ENCODE data around the gene UNC13A.

UNC13A gene

GRCh38 chr19:17703824-17704463 lies 15.8 kb upstream of the UNC13A start:
- no peak for DNase-seq

- DNase-seq: no peak
Observed at GRCh38 chr19:17695198-17695597, 7.0 kb upstream of the UNC13A start.

DNA sequence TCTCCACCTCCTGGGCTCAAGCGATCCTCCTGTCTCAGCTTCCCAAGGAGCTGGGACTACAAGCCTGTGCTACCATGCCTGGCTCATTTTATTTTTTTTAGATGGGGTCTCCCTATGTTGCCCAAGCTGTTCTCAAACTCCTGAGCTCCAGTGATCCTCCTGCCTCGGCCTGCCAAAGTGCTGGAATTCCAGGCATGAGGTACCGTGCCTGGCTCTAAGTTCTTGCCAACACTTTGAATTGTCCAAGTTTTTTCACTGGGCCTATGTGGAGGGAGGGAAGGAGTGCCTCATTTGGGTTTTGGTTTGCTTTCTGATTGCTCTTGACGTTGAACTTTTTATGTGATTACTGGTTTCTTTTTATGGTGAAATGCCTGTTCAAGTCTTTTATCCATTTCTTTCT lies 4.4 kb upstream of the UNC13A start:
- no peak for DNase-seq

- no peak for DNase-seq
Observed at GRCh38 chr19:17688853-17689595, 870 bp upstream of the UNC13A start.

DNA sequence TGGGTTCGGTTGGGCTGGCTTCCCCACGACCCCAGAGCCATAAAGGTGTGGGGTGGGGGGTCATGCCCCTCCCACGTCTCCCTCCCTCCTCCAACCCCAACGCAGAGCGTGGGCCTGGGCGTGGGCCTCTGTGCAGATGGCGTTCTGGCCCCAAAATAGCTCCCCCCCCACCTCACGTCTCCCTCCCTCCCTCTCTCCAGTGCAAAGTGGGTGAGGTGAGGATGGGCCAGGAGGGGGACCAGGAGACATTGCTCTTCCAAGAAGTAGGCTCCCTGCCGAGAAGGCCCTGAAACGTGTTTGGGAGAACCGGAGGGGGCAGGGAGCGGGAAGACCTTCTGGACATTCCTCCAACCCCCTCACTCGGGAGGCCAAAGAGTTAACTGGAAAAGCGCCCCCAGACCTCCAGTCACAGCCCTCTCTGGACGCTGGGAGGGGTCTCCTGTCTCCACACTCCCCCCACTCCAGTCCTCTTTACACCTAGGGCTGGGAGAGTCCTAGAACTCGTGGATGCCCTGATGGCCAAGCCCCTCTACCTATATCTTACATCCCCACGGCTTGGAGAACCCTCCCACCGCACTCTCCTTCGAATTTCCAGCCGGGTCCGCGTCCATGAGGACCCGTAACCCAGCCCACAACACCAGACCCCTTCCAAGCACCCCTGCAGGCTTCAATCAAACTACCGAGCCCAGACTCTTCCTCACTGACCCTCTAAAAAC lies 855 bp downstream of the UNC13A start:
- DNase-seq: no peak

GRCh38 chr19:17686592-17687024 lies 1.5 kb downstream of the UNC13A start:
- no peak for DNase-seq

- DNase-seq: no peak
Observed at GRCh38 chr19:17686023-17686521, 2.1 kb downstream of the UNC13A start.

DNA sequence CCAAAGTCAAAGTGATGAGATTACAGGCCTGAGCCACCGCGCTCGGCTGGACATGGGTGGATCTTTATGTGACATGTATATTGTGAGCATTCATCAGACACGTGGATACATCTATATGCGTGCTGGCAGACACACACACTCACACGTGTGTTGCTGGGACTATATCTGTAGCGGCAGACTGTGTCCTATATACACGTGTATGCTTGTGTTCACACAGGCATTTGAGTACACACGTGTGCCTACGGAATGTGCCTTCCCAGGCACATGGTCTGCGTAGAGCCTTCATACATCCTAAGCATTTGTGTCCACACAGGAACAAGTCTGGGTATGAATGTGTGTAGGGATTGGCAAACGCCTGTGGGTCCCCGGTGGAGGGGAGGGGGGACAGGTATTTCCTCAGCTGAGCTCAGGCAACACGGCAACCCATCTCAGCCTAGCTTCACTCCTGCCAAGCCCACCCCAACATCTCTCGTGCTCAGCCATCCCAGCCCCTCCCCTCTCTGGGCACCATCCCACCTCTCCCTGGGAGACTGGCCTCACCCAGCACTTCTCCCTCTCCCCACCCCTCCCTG lies 2.6 kb downstream of the UNC13A start:
- no peak for DNase-seq

DNA sequence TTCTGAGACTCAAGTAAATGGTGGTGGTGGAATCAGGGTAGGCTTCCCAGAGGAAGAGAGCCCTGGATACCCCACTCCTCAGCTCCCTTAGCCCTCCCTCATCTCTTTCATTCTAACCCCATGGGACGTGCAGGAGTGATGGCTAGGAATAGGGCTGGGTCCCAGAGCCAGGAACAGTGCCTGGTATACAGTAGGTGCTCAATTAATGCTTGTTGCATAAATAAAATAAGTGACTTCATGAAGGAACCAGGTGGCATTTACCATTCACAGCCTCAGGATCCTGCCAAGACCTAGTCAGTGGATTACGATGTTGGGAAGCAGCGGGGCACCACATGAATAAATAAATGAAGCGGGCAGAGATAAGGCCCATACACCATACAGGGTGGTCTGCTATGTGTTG lies 3.9 kb downstream of the UNC13A start:
- no peak for DNase-seq

DNA sequence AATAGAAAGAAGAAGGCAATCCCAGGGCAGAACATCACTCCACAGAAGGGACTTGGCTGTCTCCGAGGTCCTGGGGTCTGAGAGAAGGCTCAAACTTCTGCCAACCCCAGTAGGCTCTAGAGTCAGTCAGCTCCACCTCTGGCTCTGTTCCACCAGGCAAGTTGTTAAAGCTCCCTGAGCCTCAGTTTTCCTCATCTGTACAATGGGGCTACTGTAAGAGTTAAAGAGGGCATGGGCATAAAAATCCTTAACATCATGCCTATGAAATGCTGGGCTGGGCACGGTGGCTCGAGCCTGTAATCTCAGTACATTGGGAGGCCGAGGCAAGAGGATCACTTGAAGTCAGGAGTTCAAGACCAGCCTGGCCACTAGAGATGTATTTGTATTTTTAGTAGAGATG lies 5.1 kb downstream of the UNC13A start:
- DNase-seq: no peak

DNA sequence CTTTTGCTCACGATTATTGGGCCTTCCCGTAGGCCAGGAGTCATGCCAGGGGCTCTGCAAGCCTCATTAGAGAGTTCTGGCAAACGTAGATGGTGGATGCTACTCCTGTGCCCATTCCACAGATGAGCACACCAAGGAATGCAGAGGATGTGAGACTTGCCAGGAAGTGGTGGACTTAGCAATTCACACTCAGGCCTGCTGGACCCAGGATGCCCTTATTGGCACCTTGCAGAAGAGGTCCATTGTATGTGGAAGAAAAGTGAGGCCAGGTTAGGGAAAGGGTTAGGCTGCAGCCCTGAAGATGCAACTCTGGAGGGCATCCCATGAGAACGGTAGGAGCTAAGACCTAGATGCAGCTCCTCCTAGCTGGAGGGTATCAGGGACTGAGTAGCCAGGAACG lies 5.9 kb downstream of the UNC13A start:
- no peak for DNase-seq

DNA sequence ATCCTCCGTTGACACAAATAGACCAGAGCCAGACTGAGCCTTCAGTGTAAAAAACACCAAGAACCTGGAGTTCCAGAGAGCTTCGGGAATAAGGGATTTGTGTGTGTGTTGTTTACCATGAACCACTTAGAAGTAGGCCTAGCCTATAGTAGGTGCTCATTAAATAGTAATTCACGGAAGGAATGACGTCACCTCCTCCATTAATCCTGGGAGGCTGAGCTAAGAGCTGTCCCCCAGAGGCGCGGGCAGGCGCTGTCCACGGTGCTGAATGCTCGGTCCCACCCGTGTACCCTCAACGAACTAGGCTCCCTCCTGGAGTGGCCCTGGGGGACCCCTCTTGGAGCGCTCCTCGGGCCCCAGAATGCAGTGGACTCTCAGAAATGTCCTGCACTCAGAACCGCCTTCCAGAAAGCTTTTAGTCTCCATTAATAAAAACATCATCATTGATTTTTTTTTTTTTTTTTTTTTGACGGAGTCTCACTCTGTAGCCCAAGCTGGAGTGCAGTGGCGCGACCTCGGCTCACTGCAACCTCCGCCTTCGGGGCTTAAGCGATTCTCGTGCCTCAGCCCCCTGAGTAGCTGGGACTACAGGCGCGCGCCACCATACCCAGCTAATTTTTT lies 6.5 kb downstream of the UNC13A start:
- no peak for DNase-seq

- no peak for DNase-seq
Observed at GRCh38 chr19:17680230-17680722, 7.9 kb downstream of the UNC13A start.

DNA sequence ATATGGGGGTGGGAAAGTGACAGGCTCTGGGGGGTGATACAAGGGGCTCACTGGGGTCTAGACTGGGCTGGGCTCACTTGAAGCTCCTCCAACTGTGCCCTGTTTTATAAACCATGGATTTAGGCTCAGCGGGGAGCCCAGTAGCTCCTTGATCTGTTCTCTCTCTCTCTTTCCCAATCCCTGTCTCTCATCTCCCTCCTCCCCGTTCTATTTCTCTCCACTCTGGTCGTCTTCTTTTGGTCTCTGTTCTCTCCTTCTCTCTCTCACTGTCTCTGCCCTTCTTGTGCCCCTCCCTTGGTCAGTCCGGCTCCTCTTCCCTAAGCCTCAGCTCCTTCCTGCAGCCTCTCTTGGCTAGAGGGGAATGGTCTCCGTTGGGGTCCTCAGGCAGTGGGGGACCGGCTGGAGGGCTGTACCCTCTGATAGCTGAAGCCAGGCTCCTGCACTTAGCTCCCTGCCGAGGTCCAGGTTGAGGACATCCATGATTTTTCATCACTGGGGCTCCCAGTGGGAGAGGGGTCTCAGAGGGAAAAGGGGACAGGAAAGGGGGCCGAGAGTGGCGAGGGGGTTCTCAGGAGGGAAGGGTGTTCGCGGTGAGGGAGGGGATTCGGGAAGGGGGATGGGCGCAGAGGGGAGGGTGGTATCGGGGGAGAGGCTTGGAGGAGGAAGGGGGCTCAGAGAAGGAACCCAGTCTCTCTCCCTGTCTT lies 8.5 kb downstream of the UNC13A start:
- DNase-seq: no peak

DNA sequence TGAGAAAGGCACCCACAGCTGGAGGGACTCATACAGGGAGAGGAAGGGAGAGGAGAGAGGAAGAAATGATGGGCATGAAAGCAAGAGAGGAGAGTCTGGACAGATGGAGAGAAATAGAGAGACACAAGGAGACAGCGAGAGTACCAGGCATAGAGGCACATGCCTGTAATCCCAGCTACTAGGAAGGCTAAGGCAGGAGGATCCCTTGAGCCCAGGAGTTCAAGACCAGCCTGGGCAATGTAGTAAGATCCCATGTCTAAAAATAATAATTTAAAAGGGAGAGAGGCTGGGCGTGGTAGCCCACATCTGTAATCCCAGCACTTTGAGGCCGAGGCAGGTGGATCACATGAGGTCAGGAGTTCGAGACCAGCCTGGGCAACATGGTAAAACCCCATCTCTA lies 9.3 kb downstream of the UNC13A start:
- no peak for DNase-seq

- DNase-seq: no peak
Observed at GRCh38 chr19:17677002-17677401, 11.2 kb downstream of the UNC13A start.

- no peak for DNase-seq
Observed at GRCh38 chr19:17676295-17676694, 11.9 kb downstream of the UNC13A start.

- no peak for DNase-seq
Observed at GRCh38 chr19:17673937-17674799, 14.0 kb downstream of the UNC13A start.

GRCh38 chr19:17671906-17672305 lies 16.2 kb downstream of the UNC13A start:
- no peak for DNase-seq

DNA sequence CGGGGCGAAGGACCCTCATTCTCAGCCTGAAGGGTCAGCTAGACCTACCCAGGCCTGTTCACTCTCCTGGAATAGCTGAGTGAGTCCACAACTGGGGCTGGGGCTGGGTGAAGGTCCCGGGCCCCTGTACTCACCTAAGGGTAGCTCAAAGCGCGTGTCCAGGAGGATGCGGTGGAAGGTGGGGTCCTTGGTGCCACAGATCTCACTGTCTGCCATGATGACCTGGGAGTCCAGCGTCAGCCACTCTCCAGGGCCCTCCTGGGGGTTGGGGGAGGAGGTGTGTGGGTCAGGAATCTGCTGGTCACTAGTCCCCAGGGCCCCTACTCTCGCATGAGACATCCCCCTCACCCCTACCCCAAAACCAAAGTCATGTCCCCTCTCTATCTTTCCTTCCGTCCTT lies 18.7 kb downstream of the UNC13A start:
- no peak for DNase-seq

- DNase-seq: no peak
Observed at GRCh38 chr19:17665058-17665457, 23.1 kb downstream of the UNC13A start.

Data from NCI-H1436 treated with DMSO at 0.1 percent for 48 hours (cell line).